Aorta (tissue), 5 donors: Measurements from ENCODE around the gene TOB1. TPM values are rescaled to one million over a fixed set of nuclear protein-coding genes. Genes with fewer than 3 reads are reported as not detected.

ENCODE experiments used
- ATAC-seq: fragments of 200-7000 bp; cut with Tn5 transposase; one replicate; pipeline ENCODE4 v1.9.1; 2022; ENCODE audit warnings: moderate library complexity; ENCODE audit not compliant: low FRiP score
- DNase-seq, 2 donors: peaks; one replicate each; pipeline ENCODE4 v3.0.0-alpha.2; 2020
- H3K27ac ChIP-seq, 2 donors: one replicate each; pipeline ENCODE4 v1.5.1; 2013; ENCODE audit warnings: low read length in 2 of 2, mild to moderate bottlenecking in 2 of 2, moderate library complexity in 2 of 2, control low read depth in 1 of 2, inconsistent platforms in 1 of 2, low read depth in 1 of 2
- H3K27me3 ChIP-seq, 2 donors: one replicate each; pipeline ENCODE4 v1.6.1; 2013; ENCODE audit warnings: control low read depth in 1 of 2, low read length in 1 of 2, mild to moderate bottlenecking in 1 of 2, moderate library complexity in 1 of 2; ENCODE audit not compliant: insufficient read depth in 2 of 2, control insufficient read depth in 1 of 2
- H3K36me3 ChIP-seq, 2 donors: one replicate each; pipeline ENCODE4 v1.6.1; 2013; ENCODE audit warnings: control low read depth in 1 of 2, low read length in 1 of 2, mild to moderate bottlenecking in 1 of 2; ENCODE audit not compliant: insufficient read depth in 2 of 2, control insufficient read depth in 1 of 2
- H3K4me1 ChIP-seq, 2 donors: one replicate each; pipeline ENCODE4 v1.6.1; 2013; ENCODE audit warnings: low read length in 2 of 2, control low read depth in 1 of 2, mild to moderate bottlenecking in 1 of 2, moderate library complexity in 1 of 2; ENCODE audit not compliant: insufficient read depth in 2 of 2, control insufficient read depth in 1 of 2
- H3K4me3 ChIP-seq, 2 donors: one replicate each; pipeline ENCODE4 v1.5.1; 2013; ENCODE audit warnings: low read length in 2 of 2, control low read depth in 1 of 2, mild to moderate bottlenecking in 1 of 2
- H3K9me3 ChIP-seq: one replicate; pipeline ENCODE4 v1.6.1; 2013; ENCODE audit warnings: mild to moderate bottlenecking, low read length; ENCODE audit not compliant: control insufficient read depth
- WGBS, 2 donors: extraction: QIAGEN DNeasy Blood & Tissue Kit; methylation state at CpG; one replicate each; pipeline ENCODE4 v1.1.7; 2013; 5-methylcytosine and 5-hydroxymethylcytosine counted together
- intact Hi-C, 2 donors: fragments of 100-400 bp; cut with DNase I; formaldehyde crosslinking; loops; one replicate each; pipeline versions ENCODE4 v1.14.2 to v1.15.0; 2022
- polyA plus RNA-seq, 2 donors: library from polyadenylated mRNA; stranded (reverse); fragments of 200-250 nt; gene quantifications; one replicate each; pipeline ENCODE4 v1.2.3, GENCODE V29; 2013
- total RNA-seq, 2 donors: library from RNA; stranded (reverse); fragmentation: NEBNext Ultra II Directional; extraction: Animal tissue kit (Norgen Biotek cat#: 25700); gene quantifications; one replicate each; pipeline ENCODE4 v1.2.1, GENCODE V29; 2021
- donor health status: healthy with polysubstance abuse.
- donor health status: Bipolar disorder and iron deficiency.
- donor health status: DM: no; HTN: no; CAD: no.
- donor health status: DM: no; HTN: no; CAD: no.
- donor health status: DM: yes; HTN: yes; CAD: no.

The TOB1 gene
- total and polyA plus RNA-seq, 4 donors = 24.0 to 55.2 (median 40.9) TPM

- DNase-seq (peak; percentile 82 to 89), ATAC-seq (peak; percentile 63)
- intact Hi-C loops = loop anchor here in 1 of 2 donors (1.0 to 5.0 kb wide), 3 partner anchors 35 to 84 kb away; no protein-coding TSS in a partner anchor
- H3K9me3 ChIP-seq = no peaks in the 10 kb centered on the region
- no peaks in the 10 kb centered on the region for H3K4me1 ChIP-seq
- peaks cover 0 to 2% of the 10 kb centered on the region in 2 donors for H3K27me3 ChIP-seq
- WGBS, 2 donors = 0 to 1% methylated on average over 28 of the region's 28 CpGs
- peak overlapping the region; percentile 94 to 98 for H3K27ac ChIP-seq
- H3K36me3 ChIP-seq = peaks cover 0 to 2% of the 10 kb centered on the region in 2 donors
- H3K4me3 ChIP-seq = peak overlapping the region; percentile 19 to 47
Measured at GRCh38 chr17:50866950-50867362, 802 bp upstream of the TOB1 start.

- Histone ChIP-seq H3K36me3 (peaks cover 0 to 2% of the 10 kb centered on the region in 2 donors), H3K27ac (peak overlapping the region; percentile 98), H3K9me3 (no peaks in the 10 kb centered on the region), H3K4me1 (peaks cover 0 to 4% of the 10 kb centered on the region in 2 donors), H3K4me3 (peak overlapping the region; percentile 93 to 100), H3K27me3 (peaks cover 0 to 2% of the 10 kb centered on the region in 2 donors)
- ATAC-seq = no peak
- no peak for DNase-seq
- WGBS, 2 donors = 1 to 2% methylated on average over 20 to 53 of the region's 53 CpGs
- intact Hi-C loops = loop anchor here (1.0 to 5.0 kb wide), 3 partner anchors 36 to 85 kb away; no protein-coding TSS in a partner anchor
Measured at GRCh38 chr17:50865868-50866260, 290 bp downstream of the TOB1 start.

- Histone ChIP-seq H3K27me3 (peaks cover 0 to 2% of the 10 kb centered on the region in 2 donors), H3K9me3 (no peaks in the 10 kb centered on the region), H3K4me1 (peaks cover 0 to 4% of the 10 kb centered on the region in 2 donors), H3K27ac (peak overlapping the region; percentile 98), H3K4me3 (peak overlapping the region; percentile 93 to 100), H3K36me3 (peaks cover 0 to 2% of the 10 kb centered on the region in 2 donors)
- DNase-seq (peak; percentile 67 to 84), ATAC-seq (no peak)
- intact Hi-C loops = loop anchor here (2.0 to 5.0 kb wide), 2 partner anchors 37 to 86 kb away; no protein-coding TSS in a partner anchor
- 0 to 1% methylated on average over 29 to 50 of the region's 50 CpGs for WGBS, 2 donors
Measured at GRCh38 chr17:50865060-50865867, 890 bp downstream of the TOB1 start.

GRCh38 chr17:50864747-50865059 is 1.5 kb downstream of the TOB1 start:
- no peaks in the 10 kb centered on the region for H3K9me3 ChIP-seq
- 0 to 2% methylated on average over 6 of the region's 6 CpGs for WGBS, 2 donors
- H3K36me3 ChIP-seq = peaks cover 0 to 2% of the 10 kb centered on the region in 2 donors
- H3K4me3 ChIP-seq = peak overlapping the region; percentile 93 to 100
- intact Hi-C loops = loop anchor here (2.0 to 5.0 kb wide), 2 partner anchors 38 to 86 kb away; no protein-coding TSS in a partner anchor
- peak overlapping the region in 1 of 2 donors; percentile 98 for H3K27ac ChIP-seq
- peaks cover 0 to 2% of the 10 kb centered on the region in 2 donors for H3K27me3 ChIP-seq
- H3K4me1 ChIP-seq = peaks cover 0 to 4% of the 10 kb centered on the region in 2 donors
- DNase-seq (no peak), ATAC-seq (no peak)

- 15 to 17% methylated on average over 3 of the region's 3 CpGs for WGBS, 2 donors
- Histone ChIP-seq H3K27ac (peak overlapping the region in 1 of 2 donors; percentile 52), H3K4me1 (peaks cover 0 to 4% of the 10 kb centered on the region in 2 donors)
Measured at GRCh38 chr17:50863931-50864330, 2.2 kb downstream of the TOB1 start.

GRCh38 chr17:50863221-50863843 is 2.8 kb downstream of the TOB1 start:
- Histone ChIP-seq H3K27me3 (peaks cover 0 to 2% of the 10 kb centered on the region in 2 donors), H3K4me1 (peaks cover 0 to 4% of the 10 kb centered on the region in 2 donors), H3K36me3 (peaks cover 0 to 2% of the 10 kb centered on the region in 2 donors), H3K9me3 (no peaks in the 10 kb centered on the region), H3K27ac (peak overlapping the region in 1 of 2 donors; percentile 52), H3K4me3 (peak overlapping the region; percentile 0 to 34)
- 27 to 32% methylated on average over 11 of the region's 11 CpGs for WGBS, 2 donors
- peak in 1 of 2 donors; percentile 65 for DNase-seq
- ATAC-seq = no peak
- intact Hi-C loops = no loop called here

More at GRCh38 chr17:50863931-50864330, 2.2 kb downstream of the TOB1 start:
- peaks cover 0 to 2% of the 10 kb centered on the region in 2 donors for H3K36me3 ChIP-seq
- no peaks in the 10 kb centered on the region for H3K9me3 ChIP-seq
- DNase-seq (no peak), ATAC-seq (no peak)
- intact Hi-C loops = loop anchor here in 1 of 2 donors (2.0 kb wide), 1 partner anchor 87 kb away; no protein-coding TSS in a partner anchor
- H3K27me3 ChIP-seq = peaks cover 0 to 2% of the 10 kb centered on the region in 2 donors
- peak overlapping the region in 1 of 2 donors; percentile 34 for H3K4me3 ChIP-seq

GRCh38 chr17:50861822-50862528 is 4.2 kb downstream of the TOB1 start:
- no peak overlapping the region for H3K27ac ChIP-seq
- DNase-seq (no peak), ATAC-seq (no peak)
- no peaks in the 10 kb centered on the region for H3K9me3 ChIP-seq
- peaks cover 0 to 2% of the 10 kb centered on the region in 2 donors for H3K27me3 ChIP-seq
- peaks cover 0 to 2% of the 10 kb centered on the region in 2 donors for H3K36me3 ChIP-seq
- 36 to 38% methylated on average over 7 of the region's 7 CpGs for WGBS, 2 donors
- intact Hi-C loops = no loop called here
- no peak overlapping the region for H3K4me3 ChIP-seq
- peaks cover 2 to 4% of the 10 kb centered on the region in 2 donors for H3K4me1 ChIP-seq

GRCh38 chr17:50861334-50861676 is 4.8 kb downstream of the TOB1 start:
- Histone ChIP-seq H3K4me1 (peaks cover 2 to 4% of the 10 kb centered on the region in 2 donors), H3K27me3 (peaks cover 0 to 2% of the 10 kb centered on the region in 2 donors), H3K4me3 (no peak overlapping the region), H3K9me3 (no peaks in the 10 kb centered on the region), H3K27ac (no peak overlapping the region), H3K36me3 (peaks cover 0 to 2% of the 10 kb centered on the region in 2 donors)
- DNase-seq (no peak), ATAC-seq (no peak)
- intact Hi-C loops = no loop called here
- WGBS, 2 donors = 44 to 67% methylated on average over 2 of the region's 2 CpGs
